Umbilical cord (tissue), 2 donors: ENCODE data around the gene ENTREP1. TPM values are rescaled to one million over a fixed set of nuclear protein-coding genes. Genes with fewer than 3 reads are reported as not detected.
"Not testable (repeated sequence)": the region's sequence is repeated elsewhere in the genome, so short reads cannot be mapped to it uniquely, and the experiment has no call there.

ENCODE experiments used
- DNase-seq: peaks from one replicate; pipeline ENCODE4 v3.0.0-alpha.2; 2015; ENCODE audit warnings: low spot score
- total RNA-seq: library from RNA; depleted of rRNA; stranded (reverse); fragments of >200 nt; gene quantifications from one replicate; pipeline ENCODE4 v1.2.3, GENCODE V29; 2014; ENCODE audit warnings: low replicate concordance; ENCODE audit not compliant: insufficient read depth

Gene ENTREP1
- total RNA-seq, 1 donor from 2014 or later, result 10.6 TPM

DNA sequence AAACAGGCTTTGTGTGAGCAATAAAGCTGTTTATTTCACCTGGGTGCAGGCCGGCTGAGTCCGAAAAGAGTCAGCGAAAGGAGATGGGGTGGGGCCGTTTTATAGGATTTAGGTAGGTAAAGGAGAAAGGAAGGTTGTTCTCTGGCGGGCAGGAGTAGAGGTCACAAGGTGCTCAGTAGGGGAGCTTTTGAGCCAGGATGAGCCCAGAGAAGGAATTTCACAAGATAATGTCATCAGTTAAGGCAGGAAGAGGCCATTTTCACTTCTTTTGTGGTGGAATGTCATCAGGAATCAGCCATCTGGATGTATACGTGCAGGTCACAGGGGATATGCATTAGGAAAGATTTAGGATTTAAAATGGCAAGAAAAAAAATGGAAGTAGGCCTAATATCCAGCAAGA lies 84.9 kb downstream of the ENTREP1 start:
- not testable (repeated sequence) for DNase-seq

- no peak for DNase-seq
Measured at GRCh38 chr9:69411246-69411645, 86.2 kb downstream of the ENTREP1 start.

DNA sequence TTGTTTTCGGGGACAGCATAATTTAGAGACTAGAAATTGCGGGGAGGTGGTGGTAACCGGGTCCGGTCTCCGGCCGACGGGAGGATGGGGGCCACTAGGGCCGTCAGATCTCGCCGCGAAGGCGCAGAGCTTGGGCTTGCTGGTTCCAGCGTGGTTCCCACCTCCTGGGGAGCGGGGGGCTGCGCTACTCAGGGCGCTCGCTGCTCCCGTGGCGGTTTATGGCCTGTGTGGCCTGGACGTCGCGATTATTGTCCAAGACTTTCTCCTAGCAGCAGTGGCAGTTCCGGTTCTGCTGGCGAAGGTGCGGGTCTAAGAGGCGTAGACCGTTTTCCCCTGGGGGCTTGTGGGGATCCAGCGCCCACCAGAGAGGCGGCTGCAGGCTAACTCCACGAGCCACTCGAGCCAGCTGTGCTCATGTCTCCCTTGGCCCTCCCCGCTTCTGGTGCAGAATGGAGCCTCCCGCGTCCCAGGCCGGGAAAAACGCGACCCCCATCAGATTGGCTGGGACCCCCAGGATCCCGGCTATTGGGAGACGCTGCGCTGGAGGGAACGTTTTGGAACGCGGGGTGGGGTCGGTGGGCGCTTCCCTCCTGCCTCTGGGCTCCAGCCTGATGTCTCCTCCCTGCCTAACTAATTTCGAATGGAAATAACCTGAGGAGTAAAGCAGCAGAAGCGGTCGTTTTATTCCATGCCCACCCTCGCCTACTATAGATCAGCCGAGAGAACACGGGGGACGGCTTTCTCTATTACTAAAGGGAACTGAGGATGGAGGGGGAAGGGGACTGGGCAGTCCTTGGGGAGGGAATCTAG lies 87.1 kb downstream of the ENTREP1 start:
- no peak for DNase-seq

GRCh38 chr9:69412741-69413150 lies 87.7 kb downstream of the ENTREP1 start:
- peak; percentile 73 for DNase-seq

- no peak for DNase-seq
Measured at GRCh38 chr9:69420611-69421270, 95.7 kb downstream of the ENTREP1 start.

- DNase-seq, result peak; percentile 65
Measured at GRCh38 chr9:69421908-69422801, 97.1 kb downstream of the ENTREP1 start.

- no peak for DNase-seq
Measured at GRCh38 chr9:69425136-69425801, 100.3 kb downstream of the ENTREP1 start.

DNA sequence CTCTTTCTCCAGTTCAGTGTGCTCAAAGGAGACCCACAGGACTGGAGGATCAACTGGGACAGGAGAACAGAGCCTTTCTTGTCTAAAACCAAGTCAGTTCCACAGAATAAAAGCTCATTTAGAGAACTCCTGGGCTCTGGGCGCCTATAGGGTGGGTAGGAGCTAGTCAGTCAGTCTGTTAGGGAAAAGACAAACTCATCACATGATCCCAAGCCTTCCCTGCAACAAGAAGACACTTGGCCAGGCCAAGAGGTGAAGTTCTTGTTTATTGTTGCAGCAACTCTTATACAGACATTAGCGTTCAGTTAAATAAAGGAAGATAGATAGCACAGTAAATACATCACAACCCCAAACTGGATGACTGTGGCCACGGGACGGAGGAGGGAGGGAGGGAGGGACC lies 102.3 kb downstream of the ENTREP1 start:
- DNase-seq, result no peak

DNA sequence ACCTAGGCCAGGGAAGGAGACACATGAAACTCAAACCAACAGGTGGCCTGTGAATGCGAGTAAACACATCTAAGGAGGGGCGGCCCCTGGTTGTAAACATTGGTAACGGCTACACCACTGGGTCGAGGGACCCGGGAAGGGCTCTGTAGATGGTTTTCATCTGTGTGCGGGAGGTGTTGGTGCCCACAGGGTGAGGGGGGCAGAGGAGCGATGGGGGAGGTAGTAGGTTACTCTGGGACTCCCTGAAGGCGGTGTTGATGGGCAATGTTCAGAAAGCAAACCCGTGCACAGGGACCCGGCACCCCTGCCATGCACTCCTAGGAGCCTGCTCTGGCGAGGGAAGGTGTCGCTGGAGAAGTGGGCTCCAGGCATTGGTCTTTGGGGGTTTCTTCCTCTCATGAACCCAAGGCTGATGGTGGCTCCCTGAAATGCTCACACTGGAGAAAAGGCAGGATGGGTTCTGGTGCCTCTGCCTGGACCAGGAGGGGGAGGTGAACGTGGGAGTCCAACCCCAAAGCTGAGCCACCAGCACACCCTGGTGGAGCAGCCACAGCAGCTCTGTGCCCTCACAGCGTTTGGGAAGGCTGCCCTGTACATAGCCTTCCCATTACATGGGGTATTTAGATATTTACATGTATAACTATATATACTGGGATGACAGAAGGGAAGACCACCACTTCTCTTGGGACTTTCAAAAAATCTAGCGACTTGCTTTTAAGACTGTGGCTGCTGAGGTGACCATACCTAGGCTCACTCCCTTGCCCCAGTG lies 103.2 kb downstream of the ENTREP1 start:
- DNase-seq, result no peak

- DNase-seq, result no peak
Measured at GRCh38 chr9:69429281-69429680, 104.3 kb downstream of the ENTREP1 start.

DNA sequence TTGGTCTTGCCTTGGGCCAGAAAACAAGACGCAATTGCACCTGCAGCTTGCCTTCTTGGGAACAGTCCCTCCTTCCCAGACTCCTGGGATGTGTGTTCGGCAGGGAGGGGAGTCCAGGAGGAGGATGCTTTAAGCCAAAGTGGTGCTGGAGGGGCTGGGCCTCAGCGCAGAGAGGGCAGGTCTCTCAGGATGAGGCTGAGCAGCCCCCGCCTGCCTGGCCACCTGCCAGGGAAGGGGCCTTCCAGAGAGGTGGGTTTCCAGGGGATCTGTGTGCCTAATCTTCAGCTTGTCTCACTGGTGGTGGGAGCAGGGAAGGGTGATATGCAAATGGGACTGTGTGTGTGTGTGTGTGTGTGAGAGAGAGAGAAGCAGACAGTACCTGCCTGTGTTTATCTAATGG lies 105.2 kb downstream of the ENTREP1 start:
- DNase-seq, result no peak

DNA sequence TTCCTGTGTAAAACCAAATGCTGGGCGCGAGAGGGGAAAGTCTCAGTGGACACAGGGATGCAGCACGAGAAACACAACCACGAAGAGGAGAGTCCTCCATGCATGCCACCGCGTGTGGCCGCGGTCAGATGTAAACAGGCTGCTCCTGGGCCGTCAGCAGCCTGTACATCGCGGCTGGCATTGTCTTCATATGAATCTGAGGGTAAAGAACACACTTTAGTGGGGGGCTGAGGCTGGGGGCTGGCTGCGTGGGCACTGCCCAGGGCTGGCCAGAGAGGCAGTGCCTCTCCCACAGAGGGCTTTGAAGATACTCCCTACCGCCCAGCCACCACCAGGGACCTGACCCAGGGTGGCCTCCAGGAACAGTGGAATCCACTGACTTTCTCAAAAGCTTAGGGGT lies 106.2 kb downstream of the ENTREP1 start:
- DNase-seq, result no peak

DNA sequence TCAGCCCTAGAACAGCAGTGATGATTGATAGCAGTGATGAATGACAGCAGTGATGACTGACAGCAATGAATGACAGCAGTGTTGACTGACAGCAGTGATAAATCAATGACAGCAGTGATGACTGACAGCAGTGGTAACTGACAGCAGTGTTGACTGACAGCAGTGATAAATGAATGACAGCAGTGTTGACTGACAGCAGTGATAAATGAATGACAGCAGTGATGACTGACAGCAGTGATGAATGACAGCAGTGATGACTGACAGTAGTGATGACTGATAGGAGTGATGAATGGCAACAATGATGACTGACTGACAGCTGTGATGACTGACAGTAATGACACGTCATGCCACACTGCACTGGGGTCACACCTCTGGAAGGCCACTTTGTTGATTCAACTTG lies 106.8 kb downstream of the ENTREP1 start:
- DNase-seq, result no peak

- DNase-seq, result no peak
Measured at GRCh38 chr9:69432623-69433022, 107.6 kb downstream of the ENTREP1 start.

- no peak for DNase-seq
Measured at GRCh38 chr9:69433392-69433791, 108.4 kb downstream of the ENTREP1 start.

DNA sequence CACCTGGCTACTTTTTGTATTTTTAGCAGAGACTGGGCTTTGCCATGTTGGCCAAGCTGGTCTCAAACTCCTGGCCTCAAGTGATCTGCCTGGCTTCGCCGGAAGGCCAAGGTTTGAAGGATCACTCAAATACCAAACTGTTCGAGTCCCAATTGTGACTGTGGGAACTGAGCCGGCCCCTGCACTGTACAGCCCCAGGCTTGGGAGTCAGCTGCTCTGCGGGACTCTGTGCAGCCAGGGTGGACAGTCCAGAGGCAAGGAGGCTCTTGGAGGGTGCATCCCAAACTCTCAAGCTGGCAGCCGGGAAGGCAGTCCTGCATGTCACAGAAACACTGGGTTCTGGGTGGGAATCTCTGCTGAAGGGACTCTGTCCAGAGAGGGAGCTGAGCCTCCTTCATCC lies 109.0 kb downstream of the ENTREP1 start:
- no peak for DNase-seq

GRCh38 chr9:69439654-69440053 lies 114.6 kb downstream of the ENTREP1 start:
- not testable (repeated sequence) for DNase-seq

DNA sequence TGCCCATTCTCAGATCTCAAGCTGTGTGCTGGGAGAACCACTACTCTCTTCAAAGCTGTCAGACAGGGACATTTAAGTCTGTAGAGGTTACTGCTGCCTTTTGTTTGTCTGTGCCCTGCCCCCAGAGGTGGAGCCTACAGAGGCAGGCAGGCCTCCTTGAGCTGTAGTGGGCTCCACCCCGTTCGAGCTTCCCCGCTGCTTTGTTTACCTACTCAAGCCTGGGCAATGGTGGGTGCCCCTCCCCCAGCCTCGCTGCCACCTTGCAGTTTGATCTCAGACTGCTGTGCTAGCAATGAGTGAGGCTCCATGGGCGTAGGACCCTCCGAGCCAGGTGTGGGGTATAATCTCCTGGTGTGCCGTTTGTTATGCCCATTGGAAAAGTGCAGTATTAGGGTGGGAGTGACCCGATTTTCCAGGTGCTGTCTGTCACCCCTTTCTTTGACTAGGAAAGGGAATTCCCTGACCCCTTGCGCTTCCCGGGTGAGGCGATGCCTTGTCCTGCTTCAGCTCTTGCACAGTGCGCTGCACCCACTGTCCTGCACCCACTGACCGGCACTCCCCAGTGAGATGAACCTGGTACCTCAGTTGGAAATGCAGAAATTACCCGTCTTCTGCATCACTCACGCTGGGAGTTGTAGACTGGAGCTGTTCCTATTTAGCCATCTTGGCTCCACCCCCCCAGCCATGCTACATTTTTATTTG lies 115.4 kb downstream of the ENTREP1 start:
- DNase-seq, result not testable (repeated sequence)
